ENCODE data around the gene ZNF350. TPM values are rescaled to one million over a fixed set of nuclear protein-coding genes. Genes with fewer than 3 reads are reported as not detected.

The ZNF350 gene
- total and polyA plus RNA-seq, 2 of the 13 experiments (the other 11 are each of a cell fraction or from before 2014, with no cell fraction given): 3.7 to 6.9 TPM

GRCh38 chr19:51926784-51927741 is 59.6 kb downstream of the ZNF350 start, which contains the start of gene ZNF613 (continued):
- no peak for TF ChIP-seq WIZ (CRISPR knock-in tag; IDR thresholded peaks at IDR 0.05)
- TF ChIP-seq ESRRA (CRISPR knock-in tag; IDR thresholded peaks at IDR 0.05; ENCODE audit: low read depth): no peak
- peak; percentile 65; the same call in 1 of the 2 replicates for TF ChIP-seq SIN3A (IDR thresholded peaks at IDR 0.05; ENCODE audit: borderline replicate concordance, low read depth, low read length)
- no peak for TF ChIP-seq AGO1 (IDR thresholded peaks at IDR 0.05; ENCODE audit: low read depth, low read length, poor library complexity, severe bottlenecking)
- TF ChIP-seq ZNF839 (CRISPR knock-in tag; IDR thresholded peaks at IDR 0.05; ENCODE audit: borderline replicate concordance): no peak
- no peak for TF ChIP-seq ZNF83 (CRISPR knock-in tag; IDR thresholded peaks at IDR 0.05; ENCODE audit: borderline replicate concordance)
- TF ChIP-seq ZBTB14 (CRISPR knock-in tag; IDR thresholded peaks at IDR 0.05): no peak
- no peak for TF ChIP-seq KLF13 (CRISPR knock-in tag; IDR thresholded peaks at IDR 0.05)
- TF ChIP-seq SRSF9 (IDR thresholded peaks at IDR 0.05; ENCODE audit: borderline replicate concordance, insufficient read depth, low read depth, low read length, poor library complexity, severe bottlenecking): no peak
- no peak for TF ChIP-seq ZKSCAN5 (CRISPR knock-in tag; IDR thresholded peaks at IDR 0.05)
- TF ChIP-seq NFIC (IDR thresholded peaks at IDR 0.05; ENCODE audit: low read length): 0 out of 2 replicates have a peak, but pooled peaks have one; percentile 29
- 0 out of 2 replicates have a peak, but pooled peaks have one; percentile 4 for TF ChIP-seq NR2F2 (IDR thresholded peaks at IDR 0.05; ENCODE audit: borderline replicate concordance, low read depth)
- TF ChIP-seq CEBPZ (IDR thresholded peaks at IDR 0.05; ENCODE audit: low read length): no peak
- no peak for TF ChIP-seq TFE3 (CRISPR knock-in tag; IDR thresholded peaks at IDR 0.05)
- no peak for TF ChIP-seq TIGD3 (CRISPR knock-in tag; IDR thresholded peaks at IDR 0.05; ENCODE audit: borderline replicate concordance)
- TF ChIP-seq ZNF577 (CRISPR knock-in tag; IDR thresholded peaks at IDR 0.05; ENCODE audit: borderline replicate concordance, low read depth): no peak
- no peak for TF ChIP-seq GTF3A (CRISPR knock-in tag; conservative IDR thresholded peaks at IDR 0.05)
- peak; percentile 33; the same call in 1 of the 2 replicates for TF ChIP-seq NFKB2 (CRISPR knock-in tag; IDR thresholded peaks at IDR 0.05; ENCODE audit: borderline replicate concordance)
- no peak for TF ChIP-seq AGO2 (optimal IDR thresholded peaks at IDR 0.05; ENCODE audit: low read depth, low read length)
- TF ChIP-seq PRPF4 (IDR thresholded peaks at IDR 0.05; ENCODE audit: low read depth, low read length, poor library complexity, severe bottlenecking): no peak
- 0 out of 2 replicates have a peak, but pooled peaks have one; percentile 76 for TF ChIP-seq KDM3A (CRISPR knock-in tag; IDR thresholded peaks at IDR 0.05; ENCODE audit: low read depth)

All from HepG2 (cell line).